ENCODE measurements around the gene RNF208. TPM values are rescaled to one million over a fixed set of nuclear protein-coding genes. Genes with fewer than 3 reads are reported as not detected.

RNF208 gene
- total and polyA plus RNA-seq, 4 donors, result 0.28 to 7.1 (median 2.6) TPM

DNA sequence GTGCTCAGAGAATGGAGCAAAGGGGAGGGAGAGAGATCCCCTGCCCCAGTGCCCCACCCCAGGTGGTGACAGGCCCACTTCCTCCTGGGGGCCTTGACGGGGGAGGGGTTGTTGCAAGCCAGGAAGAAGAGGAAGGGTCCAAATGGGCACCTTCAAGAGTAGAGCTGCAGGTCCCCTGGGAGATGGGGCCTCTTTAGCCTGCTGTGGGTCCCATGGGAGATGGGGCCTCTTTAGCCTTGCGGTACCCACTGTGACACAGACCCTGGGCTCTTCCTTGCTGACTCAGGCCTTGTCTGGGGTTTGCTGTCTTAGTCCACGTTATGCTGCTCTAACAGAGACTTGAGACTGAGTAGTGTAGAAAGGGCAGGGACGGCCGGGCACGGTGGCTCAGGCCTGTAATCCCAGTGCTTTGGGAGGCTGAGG is 45.9 kb upstream of the RNF208 start:
- H3K4me3 ChIP-seq (ENCODE audit: low read depth in 1 of 3, low read length in 3 of 3), result no peak overlapping the region
- H3K27ac ChIP-seq (ENCODE audit: low read depth in 1 of 2, low read length in 2 of 2), result peak overlapping the region; percentile 19 to 32
- peaks cover 5 to 17% (median 14%) of the 10 kb centered on the region in 4 donors for H3K36me3 ChIP-seq (ENCODE audit: control insufficient read depth in 4 of 4, insufficient read depth in 3 of 4, low read depth in 1 of 4, low read length in 3 of 4)
- H3K9ac ChIP-seq (ENCODE audit: low read depth in 1 of 2, low read length in 2 of 2), result no peak overlapping the region
- H3K27me3 ChIP-seq (ENCODE audit: control insufficient read depth in 4 of 4, insufficient read depth in 4 of 4, low read length in 3 of 4), result no peaks in the 10 kb centered on the region
- DNase-seq (ENCODE audit: low spot score), result no peak
- 81% methylated on average over 6 of the region's 6 CpGs for WGBS
- TF ChIP-seq JUND (IDR thresholded peaks at IDR 0.05) (no peak), RAD21 (IDR thresholded peaks at IDR 0.05) (no peak), GABPA (IDR thresholded peaks at IDR 0.05 in 1 of 2, conservative IDR thresholded peaks at IDR 0.05 in 1 of 2) (no peak), RXRA (IDR thresholded peaks at IDR 0.05) (no peak), TAF1 (conservative IDR thresholded peaks at IDR 0.05) (no peak), FOXA2 (IDR thresholded peaks at IDR 0.05) (no peak), FOXA1 (IDR thresholded peaks at IDR 0.05) (no peak), HNF4A (conservative IDR thresholded peaks at IDR 0.05) (no peak), HNF4G (IDR thresholded peaks at IDR 0.05) (no peak)
- TF ChIP-seq, protein P1, sequence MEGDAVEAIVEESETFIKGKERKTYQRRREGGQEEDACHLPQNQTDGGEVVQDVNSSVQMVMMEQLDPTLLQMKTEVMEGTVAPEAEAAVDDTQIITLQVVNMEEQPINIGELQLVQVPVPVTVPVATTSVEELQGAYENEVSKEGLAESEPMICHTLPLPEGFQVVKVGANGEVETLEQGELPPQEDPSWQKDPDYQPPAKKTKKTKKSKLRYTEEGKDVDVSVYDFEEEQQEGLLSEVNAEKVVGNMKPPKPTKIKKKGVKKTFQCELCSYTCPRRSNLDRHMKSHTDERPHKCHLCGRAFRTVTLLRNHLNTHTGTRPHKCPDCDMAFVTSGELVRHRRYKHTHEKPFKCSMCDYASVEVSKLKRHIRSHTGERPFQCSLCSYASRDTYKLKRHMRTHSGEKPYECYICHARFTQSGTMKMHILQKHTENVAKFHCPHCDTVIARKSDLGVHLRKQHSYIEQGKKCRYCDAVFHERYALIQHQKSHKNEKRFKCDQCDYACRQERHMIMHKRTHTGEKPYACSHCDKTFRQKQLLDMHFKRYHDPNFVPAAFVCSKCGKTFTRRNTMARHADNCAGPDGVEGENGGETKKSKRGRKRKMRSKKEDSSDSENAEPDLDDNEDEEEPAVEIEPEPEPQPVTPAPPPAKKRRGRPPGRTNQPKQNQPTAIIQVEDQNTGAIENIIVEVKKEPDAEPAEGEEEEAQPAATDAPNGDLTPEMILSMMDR (IDR thresholded peaks at IDR 0.05; ENCODE audit: low read depth, low read length, missing input control), result no peak
- TF ChIP-seq, protein P2, sequence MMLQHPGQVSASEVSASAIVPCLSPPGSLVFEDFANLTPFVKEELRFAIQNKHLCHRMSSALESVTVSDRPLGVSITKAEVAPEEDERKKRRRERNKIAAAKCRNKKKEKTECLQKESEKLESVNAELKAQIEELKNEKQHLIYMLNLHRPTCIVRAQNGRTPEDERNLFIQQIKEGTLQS (IDR thresholded peaks at IDR 0.05), result no peak
- TF ChIP-seq, protein P3, sequence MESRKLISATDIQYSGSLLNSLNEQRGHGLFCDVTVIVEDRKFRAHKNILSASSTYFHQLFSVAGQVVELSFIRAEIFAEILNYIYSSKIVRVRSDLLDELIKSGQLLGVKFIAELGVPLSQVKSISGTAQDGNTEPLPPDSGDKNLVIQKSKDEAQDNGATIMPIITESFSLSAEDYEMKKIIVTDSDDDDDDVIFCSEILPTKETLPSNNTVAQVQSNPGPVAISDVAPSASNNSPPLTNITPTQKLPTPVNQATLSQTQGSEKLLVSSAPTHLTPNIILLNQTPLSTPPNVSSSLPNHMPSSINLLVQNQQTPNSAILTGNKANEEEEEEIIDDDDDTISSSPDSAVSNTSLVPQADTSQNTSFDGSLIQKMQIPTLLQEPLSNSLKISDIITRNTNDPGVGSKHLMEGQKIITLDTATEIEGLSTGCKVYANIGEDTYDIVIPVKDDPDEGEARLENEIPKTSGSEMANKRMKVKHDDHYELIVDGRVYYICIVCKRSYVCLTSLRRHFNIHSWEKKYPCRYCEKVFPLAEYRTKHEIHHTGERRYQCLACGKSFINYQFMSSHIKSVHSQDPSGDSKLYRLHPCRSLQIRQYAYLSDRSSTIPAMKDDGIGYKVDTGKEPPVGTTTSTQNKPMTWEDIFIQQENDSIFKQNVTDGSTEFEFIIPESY (IDR thresholded peaks at IDR 0.05), result no peak
- TF ChIP-seq, protein P4, sequence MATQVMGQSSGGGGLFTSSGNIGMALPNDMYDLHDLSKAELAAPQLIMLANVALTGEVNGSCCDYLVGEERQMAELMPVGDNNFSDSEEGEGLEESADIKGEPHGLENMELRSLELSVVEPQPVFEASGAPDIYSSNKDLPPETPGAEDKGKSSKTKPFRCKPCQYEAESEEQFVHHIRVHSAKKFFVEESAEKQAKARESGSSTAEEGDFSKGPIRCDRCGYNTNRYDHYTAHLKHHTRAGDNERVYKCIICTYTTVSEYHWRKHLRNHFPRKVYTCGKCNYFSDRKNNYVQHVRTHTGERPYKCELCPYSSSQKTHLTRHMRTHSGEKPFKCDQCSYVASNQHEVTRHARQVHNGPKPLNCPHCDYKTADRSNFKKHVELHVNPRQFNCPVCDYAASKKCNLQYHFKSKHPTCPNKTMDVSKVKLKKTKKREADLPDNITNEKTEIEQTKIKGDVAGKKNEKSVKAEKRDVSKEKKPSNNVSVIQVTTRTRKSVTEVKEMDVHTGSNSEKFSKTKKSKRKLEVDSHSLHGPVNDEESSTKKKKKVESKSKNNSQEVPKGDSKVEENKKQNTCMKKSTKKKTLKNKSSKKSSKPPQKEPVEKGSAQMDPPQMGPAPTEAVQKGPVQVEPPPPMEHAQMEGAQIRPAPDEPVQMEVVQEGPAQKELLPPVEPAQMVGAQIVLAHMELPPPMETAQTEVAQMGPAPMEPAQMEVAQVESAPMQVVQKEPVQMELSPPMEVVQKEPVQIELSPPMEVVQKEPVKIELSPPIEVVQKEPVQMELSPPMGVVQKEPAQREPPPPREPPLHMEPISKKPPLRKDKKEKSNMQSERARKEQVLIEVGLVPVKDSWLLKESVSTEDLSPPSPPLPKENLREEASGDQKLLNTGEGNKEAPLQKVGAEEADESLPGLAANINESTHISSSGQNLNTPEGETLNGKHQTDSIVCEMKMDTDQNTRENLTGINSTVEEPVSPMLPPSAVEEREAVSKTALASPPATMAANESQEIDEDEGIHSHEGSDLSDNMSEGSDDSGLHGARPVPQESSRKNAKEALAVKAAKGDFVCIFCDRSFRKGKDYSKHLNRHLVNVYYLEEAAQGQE (IDR thresholded peaks at IDR 0.05), result no peak
- TF ChIP-seq, protein P5, sequence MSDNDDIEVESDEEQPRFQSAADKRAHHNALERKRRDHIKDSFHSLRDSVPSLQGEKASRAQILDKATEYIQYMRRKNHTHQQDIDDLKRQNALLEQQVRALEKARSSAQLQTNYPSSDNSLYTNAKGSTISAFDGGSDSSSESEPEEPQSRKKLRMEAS (IDR thresholded peaks at IDR 0.05), result no peak
- peaks cover 9 to 40% (median 24%) of the 10 kb centered on the region in 4 donors for H3K4me1 ChIP-seq (ENCODE audit: control insufficient read depth in 4 of 4, insufficient read depth in 4 of 4, low read length in 3 of 4)
- no peaks in the 10 kb centered on the region for H3K9me3 ChIP-seq (ENCODE audit: control insufficient read depth in 4 of 4, low read length in 3 of 4)
